Glutamatergic neuron (in vitro differentiated cells): ENCODE results near the gene VSIG10L2. TPM values are rescaled to one million over a fixed set of nuclear protein-coding genes. Genes with fewer than 3 reads are reported as not detected.

ENCODE experiments used
- DNase-seq: peaks from one replicate; pipeline ENCODE4 v3.0.0; 2022
- H3K27ac Mint-ChIP-seq: one replicate; pipeline ENCODE4 v1.8.0; 2020; ENCODE audit warnings: mild to moderate bottlenecking, mixed read lengths, inconsistent platforms; ENCODE audit not compliant: unreplicated experiment
- H3K27me3 Mint-ChIP-seq: one replicate; pipeline ENCODE4 v1.8.0; 2020; ENCODE audit warnings: mild to moderate bottlenecking, moderate library complexity, mixed read lengths, inconsistent platforms; ENCODE audit not compliant: unreplicated experiment
- H3K36me3 Mint-ChIP-seq: one replicate; pipeline ENCODE4 v1.8.0; 2020; ENCODE audit warnings: mild to moderate bottlenecking, mixed read lengths, inconsistent platforms; ENCODE audit not compliant: unreplicated experiment
- H3K4me1 Mint-ChIP-seq: one replicate; pipeline ENCODE4 v1.8.0; 2020; ENCODE audit warnings: mild to moderate bottlenecking, low read depth, mixed read lengths, inconsistent platforms; ENCODE audit not compliant: unreplicated experiment
- H3K4me3 Mint-ChIP-seq: one replicate; pipeline ENCODE4 v1.8.0; 2020; ENCODE audit warnings: mild to moderate bottlenecking, mixed read lengths, inconsistent platforms; ENCODE audit not compliant: unreplicated experiment
- H3K9me3 Mint-ChIP-seq: one replicate; pipeline ENCODE4 v1.8.0; 2020; ENCODE audit warnings: mild to moderate bottlenecking, moderate library complexity, mixed read lengths, inconsistent platforms; ENCODE audit not compliant: unreplicated experiment
- CTCF ChIP-seq: fragments of 200-600 bp; sonication (generic); IDR thresholded peaks from one replicate; pipeline ENCODE4 v1.5.0; 2021; ENCODE audit not compliant: partially characterized antibody, unreplicated experiment
- total RNA-seq: library from RNA; stranded (reverse); fragmentation: NEBNext Ultra II Directional; extraction: Animal tissue kit (Norgen Biotek cat#: 25700); gene quantifications from one replicate; pipeline ENCODE4 v1.2.1, GENCODE V29; 2021; ENCODE audit not compliant: unreplicated experiment

VSIG10L2 gene
- total RNA-seq, 1 donor from 2014 or later, result not detected

- Mint-ChIP-seq H3K27ac (no peak overlapping the region), H3K27me3 (peaks cover 2% of the 10 kb centered on the region), H3K9me3 (peaks cover 4% of the 10 kb centered on the region), H3K4me1 (peaks cover 1% of the 10 kb centered on the region), H3K36me3 (peaks cover 14% of the 10 kb centered on the region), H3K4me3 (no peak overlapping the region)
- no peak for DNase-seq
- no peak for TF ChIP-seq CTCF
These were observed 11.9 kb downstream of the VSIG10L2 start for GRCh38 chr11:125957618-125958332.

- H3K36me3 Mint-ChIP-seq, result peaks cover 20% of the 10 kb centered on the region
- no peak overlapping the region for H3K4me3 Mint-ChIP-seq
- H3K4me1 Mint-ChIP-seq, result peaks cover 1% of the 10 kb centered on the region
- H3K27me3 Mint-ChIP-seq, result peaks cover 2% of the 10 kb centered on the region
- H3K27ac Mint-ChIP-seq, result no peak overlapping the region
- TF ChIP-seq CTCF, result no peak
- peaks cover 4% of the 10 kb centered on the region for H3K9me3 Mint-ChIP-seq
- no peak for DNase-seq
These were observed 13.1 kb downstream of the VSIG10L2 start for GRCh38 chr11:125958872-125959400.

- Mint-ChIP-seq H3K9me3 (peaks cover under 1% of the 10 kb centered on the region), H3K27ac (no peak overlapping the region), H3K4me1 (peaks cover 1% of the 10 kb centered on the region), H3K4me3 (no peak overlapping the region), H3K36me3 (peaks cover 20% of the 10 kb centered on the region), H3K27me3 (peaks cover 2% of the 10 kb centered on the region)
- no peak for TF ChIP-seq CTCF
- DNase-seq, result no peak
These were observed 13.7 kb downstream of the VSIG10L2 start for GRCh38 chr11:125959511-125959910.

GRCh38 chr11:125959931-125960330 is 14.1 kb downstream of the VSIG10L2 start:
- DNase-seq, result no peak
- H3K36me3 Mint-ChIP-seq, result peaks cover 20% of the 10 kb centered on the region
- no peak overlapping the region for H3K4me3 Mint-ChIP-seq
- H3K27ac Mint-ChIP-seq, result no peak overlapping the region
- no peak for TF ChIP-seq CTCF
- H3K27me3 Mint-ChIP-seq, result peaks cover 2% of the 10 kb centered on the region
- H3K9me3 Mint-ChIP-seq, result no peaks in the 10 kb centered on the region
- H3K4me1 Mint-ChIP-seq, result peaks cover 1% of the 10 kb centered on the region

GRCh38 chr11:125960771-125961170 is 14.9 kb downstream of the VSIG10L2 start:
- Mint-ChIP-seq H3K4me3 (no peak overlapping the region), H3K27ac (no peak overlapping the region), H3K36me3 (peaks cover 20% of the 10 kb centered on the region)

More at GRCh38 chr11:125960771-125961170, 14.9 kb downstream of the VSIG10L2 start:
- no peaks in the 10 kb centered on the region for H3K9me3 Mint-ChIP-seq
- DNase-seq, result no peak
- TF ChIP-seq CTCF, result no peak
- peaks cover 1% of the 10 kb centered on the region for H3K4me1 Mint-ChIP-seq
- H3K27me3 Mint-ChIP-seq, result peaks cover 2% of the 10 kb centered on the region
